ENCODE results near the gene KLHL3. TPM values are rescaled to one million over a fixed set of nuclear protein-coding genes. Genes with fewer than 3 reads are reported as not detected.

The KLHL3 gene
- total RNA-seq, 1 donor from 2014 or later = 5.3 TPM

GRCh38 chr5:137743031-137743640, 7.2 kb upstream of the KLHL3 start:
- DNase-seq (ENCODE audit: low read depth) = peak; percentile 74

GRCh38 chr5:137741718-137742117, 5.8 kb upstream of the KLHL3 start:
- no peak for DNase-seq (ENCODE audit: low read depth)

- DNase-seq (ENCODE audit: low read depth) = no peak
Measured at GRCh38 chr5:137739737-137740136, 3.8 kb upstream of the KLHL3 start.

- DNase-seq (ENCODE audit: low read depth) = no peak
Measured at GRCh38 chr5:137738947-137739346, 3.1 kb upstream of the KLHL3 start.

GRCh38 chr5:137737349-137738131, 1.7 kb upstream of the KLHL3 start:
- DNase-seq (ENCODE audit: low read depth) = no peak

GRCh38 chr5:137736496-137736895, 607 bp upstream of the KLHL3 start:
- no peak for DNase-seq (ENCODE audit: low read depth)

- peak; percentile 49 for DNase-seq (ENCODE audit: low read depth)
Measured at GRCh38 chr5:137734962-137735554, 831 bp downstream of the KLHL3 start.

- DNase-seq (ENCODE audit: low read depth) = no peak
Measured at GRCh38 chr5:137734331-137734730, 1.6 kb downstream of the KLHL3 start.

GRCh38 chr5:137733922-137734321, 2.0 kb downstream of the KLHL3 start:
- DNase-seq (ENCODE audit: low read depth) = no peak

GRCh38 chr5:137733006-137733405, 2.9 kb downstream of the KLHL3 start:
- peak; percentile 75 for DNase-seq (ENCODE audit: low read depth)

- DNase-seq (ENCODE audit: low read depth) = no peak
Measured at GRCh38 chr5:137731176-137731575, 4.7 kb downstream of the KLHL3 start.

GRCh38 chr5:137730336-137730735, 5.6 kb downstream of the KLHL3 start:
- peak; percentile 79 for DNase-seq (ENCODE audit: low read depth)

GRCh38 chr5:137728048-137728447, 7.8 kb downstream of the KLHL3 start:
- DNase-seq (ENCODE audit: low read depth) = peak; percentile 18

- peak; percentile 65 for DNase-seq (ENCODE audit: low read depth)
Measured at GRCh38 chr5:137727623-137728022, 8.3 kb downstream of the KLHL3 start.

- DNase-seq (ENCODE audit: low read depth) = no peak
Measured at GRCh38 chr5:137724251-137724650, 11.6 kb downstream of the KLHL3 start.

GRCh38 chr5:137718611-137719010, 17.3 kb downstream of the KLHL3 start:
- no peak for DNase-seq (ENCODE audit: low read depth)

GRCh38 chr5:137716337-137716736, 19.6 kb downstream of the KLHL3 start:
- no peak for DNase-seq (ENCODE audit: low read depth)

GRCh38 chr5:137715456-137715855, 20.4 kb downstream of the KLHL3 start:
- no peak for DNase-seq (ENCODE audit: low read depth)

- no peak for DNase-seq (ENCODE audit: low read depth)
Measured at GRCh38 chr5:137714946-137715345, 20.9 kb downstream of the KLHL3 start.

- DNase-seq (ENCODE audit: low read depth) = no peak
Measured at GRCh38 chr5:137714494-137714893, 21.4 kb downstream of the KLHL3 start.

GRCh38 chr5:137712139-137712667, 23.7 kb downstream of the KLHL3 start:
- DNase-seq (ENCODE audit: low read depth) = no peak

GRCh38 chr5:137710086-137710485, 25.8 kb downstream of the KLHL3 start:
- DNase-seq (ENCODE audit: low read depth) = no peak
